Cerebellar nuclear complex (tissue), 1 donor: Measurements from ENCODE around the gene RCOR1.
"Not testable (repeated sequence)": the region's sequence is repeated elsewhere in the genome, so short reads cannot be mapped to it uniquely, and the experiment has no call there.

Source experiments
- DNase-seq, 2 experiments: peaks; one replicate each; lab custom pipeline; 2025; lab: John Stamatoyannopoulos, UW

The RCOR1 gene

DNA sequence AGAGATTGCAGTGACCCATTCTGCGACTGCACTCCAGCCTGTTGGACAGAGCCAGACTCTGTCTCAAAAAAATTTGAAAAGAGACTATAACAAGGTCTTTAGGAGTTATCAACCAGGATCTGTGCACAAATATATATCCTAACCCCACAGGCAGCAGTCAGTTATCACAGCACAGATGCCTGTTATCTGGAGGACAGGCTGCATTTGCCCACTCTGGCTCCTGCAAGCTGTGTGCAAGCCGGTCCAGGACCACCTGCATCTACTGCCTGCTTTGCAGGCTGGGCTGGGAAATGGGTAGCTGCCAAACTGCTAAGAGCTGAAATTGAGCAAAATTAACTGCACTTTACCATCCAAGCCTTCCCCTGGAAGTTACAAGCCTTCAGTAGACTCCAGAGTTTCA is 21.4 kb upstream of the RCOR1 start:
- no peak for DNase-seq

DNA sequence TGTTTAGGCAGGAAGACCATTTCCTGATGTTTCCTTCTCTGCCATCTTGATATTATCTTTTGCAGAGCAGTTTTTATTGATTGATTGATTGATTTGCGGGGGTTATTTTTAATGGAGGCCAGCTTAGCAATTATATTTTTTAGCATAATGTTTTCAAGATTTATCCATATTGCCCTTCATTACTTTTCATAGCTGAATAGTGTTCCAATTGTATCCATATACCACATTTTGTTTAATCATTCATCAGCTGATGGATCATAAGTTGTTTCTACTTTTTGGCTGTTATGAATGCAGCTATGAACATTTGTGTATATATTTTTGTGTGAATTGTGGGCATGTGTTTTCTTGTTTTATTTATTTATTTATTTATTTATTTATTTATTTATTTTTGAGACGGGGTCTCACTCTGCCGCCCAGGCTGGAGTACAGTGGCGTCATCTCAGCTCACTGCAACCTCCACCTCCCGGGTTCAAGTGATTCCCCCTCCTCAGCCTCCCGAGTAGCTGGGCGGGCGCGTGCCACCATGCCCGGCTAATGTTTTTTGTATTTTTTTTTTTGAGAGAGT is 20.9 kb upstream of the RCOR1 start:
- no peak for DNase-seq

DNA sequence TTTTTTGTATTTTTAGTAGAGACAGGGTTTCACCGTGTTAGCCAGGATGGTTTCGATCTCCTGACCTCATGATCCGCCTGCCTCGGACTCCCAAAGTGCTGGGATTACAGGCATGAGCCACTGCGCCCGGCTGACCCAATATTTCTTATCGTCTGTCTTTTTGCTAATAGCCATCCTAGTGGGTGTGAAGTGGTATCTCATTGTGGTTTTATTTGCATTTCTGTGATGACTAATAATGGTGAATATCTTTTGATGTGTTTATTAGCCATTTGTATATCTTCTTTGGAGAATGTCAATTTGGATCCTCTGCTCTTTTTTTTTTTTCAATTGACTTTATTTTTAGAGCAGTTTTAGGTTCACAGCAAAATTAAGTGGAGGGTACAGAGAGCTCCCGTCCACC is 19.3 kb upstream of the RCOR1 start:
- not testable (repeated sequence) for DNase-seq

DNA sequence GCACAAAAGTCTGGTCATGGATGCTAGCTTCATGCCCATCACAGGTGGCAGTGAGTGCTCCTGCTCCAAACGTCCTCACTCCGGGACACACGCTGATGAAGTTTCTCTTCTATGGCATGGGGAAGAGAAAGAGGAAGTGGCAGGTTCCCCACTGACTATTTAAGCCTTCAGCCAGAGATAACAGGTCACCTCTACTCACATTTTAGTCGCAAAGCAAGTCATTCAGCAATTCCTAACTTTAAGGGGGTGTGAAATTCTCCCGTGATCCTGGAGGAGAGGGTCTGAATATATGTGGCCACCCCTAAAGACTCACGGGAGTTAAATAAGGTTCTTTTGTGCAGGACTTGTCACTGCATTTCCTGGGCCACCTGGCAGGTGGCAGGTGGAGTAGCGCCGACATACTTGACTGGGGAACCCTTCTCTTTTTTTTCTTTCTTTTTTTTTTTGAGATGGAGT is 18.8 kb upstream of the RCOR1 start:
- DNase-seq = no peak

- DNase-seq = no peak
These were observed 17.9 kb upstream of the RCOR1 start for GRCh38 chr14:102574281-102575159.

GRCh38 chr14:102575160-102575845 is 17.1 kb upstream of the RCOR1 start:
- no peak for DNase-seq

- not testable (repeated sequence) for DNase-seq
These were observed 16.5 kb upstream of the RCOR1 start for GRCh38 chr14:102575846-102576428.

- no peak for DNase-seq
These were observed 13.6 kb upstream of the RCOR1 start for GRCh38 chr14:102578821-102579220.

GRCh38 chr14:102579696-102580549 is 12.5 kb upstream of the RCOR1 start:
- DNase-seq = no peak

DNA sequence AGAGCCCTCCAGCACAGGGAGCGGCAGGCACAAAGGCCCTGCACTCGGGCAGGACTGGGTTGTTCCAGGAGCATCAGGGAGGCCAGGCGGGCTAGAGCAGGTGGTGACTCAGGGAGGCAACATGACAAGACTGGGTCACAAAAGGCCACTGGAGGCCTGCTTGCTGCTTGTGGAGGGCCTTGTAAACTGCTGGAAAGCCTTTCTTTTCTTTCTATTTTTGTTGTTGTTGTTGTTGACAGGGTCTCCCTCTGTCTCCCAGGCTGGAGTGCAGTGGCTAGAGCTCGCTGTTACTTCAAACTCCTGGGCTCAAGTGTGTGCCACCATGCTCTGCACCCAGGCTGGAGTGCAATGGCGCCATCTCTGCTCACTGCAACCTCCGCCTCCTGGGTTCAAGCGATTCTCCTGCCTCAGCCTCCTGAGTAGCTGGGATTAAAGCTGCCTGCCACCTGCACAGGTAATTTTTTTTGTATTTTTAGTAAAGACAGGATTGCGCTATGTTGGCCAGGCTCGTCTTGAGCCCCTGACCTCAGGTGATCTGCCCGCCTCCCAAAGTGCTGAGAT is 11.8 kb upstream of the RCOR1 start:
- no peak for DNase-seq

GRCh38 chr14:102581193-102581592 is 11.3 kb upstream of the RCOR1 start:
- no peak for DNase-seq

DNA sequence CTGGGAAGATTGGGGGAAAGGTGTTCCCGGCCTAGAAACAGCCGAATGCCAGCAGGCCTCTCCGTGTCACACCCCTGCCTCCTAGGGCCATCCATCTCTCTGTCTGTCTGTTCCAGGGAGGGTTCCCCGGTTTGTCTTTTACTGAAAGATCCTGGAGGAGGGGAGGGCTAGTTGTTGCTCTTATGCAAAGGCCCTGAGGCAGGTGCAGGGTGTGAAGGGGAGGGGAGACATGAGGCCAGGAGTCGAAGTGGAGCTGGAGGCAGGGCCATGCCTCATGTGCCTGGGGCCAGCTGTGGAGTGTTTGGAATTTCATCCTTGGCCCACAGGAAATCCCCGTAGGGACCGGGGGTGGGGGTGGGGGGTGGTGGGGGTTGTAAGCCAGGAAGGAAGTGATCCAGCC is 8.7 kb upstream of the RCOR1 start:
- no peak for DNase-seq

- DNase-seq = no peak
These were observed 7.3 kb upstream of the RCOR1 start for GRCh38 chr14:102584871-102585869.

DNA sequence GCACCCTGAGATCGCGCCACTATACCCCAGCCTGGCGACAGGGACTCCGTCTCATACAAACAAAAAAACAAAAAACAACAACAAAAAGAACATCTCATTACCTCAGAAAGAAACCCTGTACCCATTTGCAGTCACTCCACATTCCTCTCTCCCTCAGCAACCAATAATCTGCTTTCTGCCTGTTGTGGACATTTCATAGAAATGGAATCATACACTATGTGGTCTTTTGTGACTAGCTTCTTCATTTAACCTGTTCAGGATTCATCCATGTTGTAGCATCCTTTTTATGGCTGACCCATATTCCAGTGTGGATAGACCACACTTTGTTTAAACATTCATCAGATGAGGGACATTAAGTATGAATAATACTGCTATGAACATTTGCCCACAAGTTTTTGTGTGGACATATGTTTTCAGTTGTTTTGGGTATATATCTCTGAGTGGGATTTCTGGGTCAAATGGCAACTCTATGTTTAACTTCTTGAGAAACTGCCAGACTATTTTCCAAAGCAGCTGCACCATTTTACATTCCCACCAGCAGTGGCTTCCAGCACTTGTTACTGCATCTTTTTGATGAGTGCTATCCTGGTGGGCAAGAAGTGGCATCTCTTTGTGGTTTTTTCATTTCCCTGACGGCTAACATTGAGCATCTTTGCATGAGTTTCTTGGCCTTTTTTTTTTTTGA is 5.9 kb upstream of the RCOR1 start:
- no peak for DNase-seq

- DNase-seq = no peak
These were observed 3.6 kb upstream of the RCOR1 start for GRCh38 chr14:102588821-102589220.

GRCh38 chr14:102589761-102590290 is 2.6 kb upstream of the RCOR1 start:
- no peak for DNase-seq

GRCh38 chr14:102590667-102591099 is 1.8 kb upstream of the RCOR1 start:
- no peak for DNase-seq

- DNase-seq = no peak
These were observed 991 bp upstream of the RCOR1 start for GRCh38 chr14:102591372-102591943.

DNA sequence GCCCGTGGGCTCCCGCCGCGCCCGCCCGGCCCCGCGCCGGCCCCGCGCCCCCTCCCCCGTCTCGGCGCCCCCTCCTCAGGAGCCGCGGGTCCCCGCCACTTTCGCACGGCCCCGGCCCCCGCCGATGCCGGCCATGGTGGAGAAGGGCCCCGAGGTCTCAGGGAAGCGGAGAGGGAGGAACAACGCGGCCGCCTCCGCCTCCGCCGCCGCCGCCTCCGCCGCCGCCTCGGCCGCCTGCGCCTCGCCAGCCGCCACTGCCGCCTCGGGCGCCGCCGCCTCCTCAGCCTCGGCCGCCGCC is 263 bp downstream of the RCOR1 start:
- no peak for DNase-seq
